ENCODE data around the gene SPAG9.
A peak's percentile ranks its signal among the peaks of the same experiment; 100 is the strongest.

SPAG9 gene, protein sequence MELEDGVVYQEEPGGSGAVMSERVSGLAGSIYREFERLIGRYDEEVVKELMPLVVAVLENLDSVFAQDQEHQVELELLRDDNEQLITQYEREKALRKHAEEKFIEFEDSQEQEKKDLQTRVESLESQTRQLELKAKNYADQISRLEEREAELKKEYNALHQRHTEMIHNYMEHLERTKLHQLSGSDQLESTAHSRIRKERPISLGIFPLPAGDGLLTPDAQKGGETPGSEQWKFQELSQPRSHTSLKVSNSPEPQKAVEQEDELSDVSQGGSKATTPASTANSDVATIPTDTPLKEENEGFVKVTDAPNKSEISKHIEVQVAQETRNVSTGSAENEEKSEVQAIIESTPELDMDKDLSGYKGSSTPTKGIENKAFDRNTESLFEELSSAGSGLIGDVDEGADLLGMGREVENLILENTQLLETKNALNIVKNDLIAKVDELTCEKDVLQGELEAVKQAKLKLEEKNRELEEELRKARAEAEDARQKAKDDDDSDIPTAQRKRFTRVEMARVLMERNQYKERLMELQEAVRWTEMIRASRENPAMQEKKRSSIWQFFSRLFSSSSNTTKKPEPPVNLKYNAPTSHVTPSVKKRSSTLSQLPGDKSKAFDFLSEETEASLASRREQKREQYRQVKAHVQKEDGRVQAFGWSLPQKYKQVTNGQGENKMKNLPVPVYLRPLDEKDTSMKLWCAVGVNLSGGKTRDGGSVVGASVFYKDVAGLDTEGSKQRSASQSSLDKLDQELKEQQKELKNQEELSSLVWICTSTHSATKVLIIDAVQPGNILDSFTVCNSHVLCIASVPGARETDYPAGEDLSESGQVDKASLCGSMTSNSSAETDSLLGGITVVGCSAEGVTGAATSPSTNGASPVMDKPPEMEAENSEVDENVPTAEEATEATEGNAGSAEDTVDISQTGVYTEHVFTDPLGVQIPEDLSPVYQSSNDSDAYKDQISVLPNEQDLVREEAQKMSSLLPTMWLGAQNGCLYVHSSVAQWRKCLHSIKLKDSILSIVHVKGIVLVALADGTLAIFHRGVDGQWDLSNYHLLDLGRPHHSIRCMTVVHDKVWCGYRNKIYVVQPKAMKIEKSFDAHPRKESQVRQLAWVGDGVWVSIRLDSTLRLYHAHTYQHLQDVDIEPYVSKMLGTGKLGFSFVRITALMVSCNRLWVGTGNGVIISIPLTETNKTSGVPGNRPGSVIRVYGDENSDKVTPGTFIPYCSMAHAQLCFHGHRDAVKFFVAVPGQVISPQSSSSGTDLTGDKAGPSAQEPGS (N-terminal part only)

DNA sequence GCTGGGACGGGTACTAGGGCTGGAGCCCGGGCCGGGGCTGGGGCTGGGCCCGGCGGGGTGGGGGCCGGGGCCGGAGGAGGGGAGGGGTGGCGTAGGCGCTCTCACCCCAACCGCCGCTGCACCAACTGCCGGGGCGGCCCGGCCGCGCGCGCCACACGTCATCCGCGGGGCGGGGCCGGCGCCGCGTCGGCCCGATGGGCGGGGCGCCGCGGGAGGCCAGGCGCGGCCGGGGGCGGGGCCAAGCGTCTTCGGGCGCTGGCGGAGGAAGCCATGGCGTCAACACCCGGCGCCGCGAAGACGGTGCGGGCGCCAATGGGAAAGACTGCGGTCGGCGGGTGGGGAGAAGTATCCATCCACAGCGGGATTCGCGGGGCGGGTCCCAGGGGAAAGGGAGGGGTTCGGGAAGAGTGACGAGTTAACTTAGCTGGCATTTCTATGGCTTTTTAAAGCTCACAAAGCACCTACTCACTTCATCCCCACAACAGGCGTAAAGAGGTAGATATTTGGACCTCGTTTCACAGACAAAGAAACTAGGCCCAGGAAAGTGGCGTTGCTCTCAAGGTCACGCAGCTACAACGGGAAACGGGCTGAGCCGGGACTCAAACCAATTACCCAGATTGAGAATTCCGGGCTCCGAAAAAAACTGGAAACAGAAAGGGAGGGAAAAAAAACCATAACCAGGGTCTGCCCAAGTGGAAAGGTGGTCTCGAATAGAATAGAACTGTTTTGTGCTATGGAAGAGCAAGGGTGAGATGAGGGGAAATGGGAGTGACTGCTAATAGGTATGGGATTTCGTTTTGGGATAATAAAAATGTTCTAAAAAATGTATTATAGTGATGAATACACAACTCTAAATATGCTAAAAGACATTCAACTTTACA, at the start of gene SPAG9:
Gene SPAG9 (minus strand): TSS at position 130 of the 881 bp plus-strand sequence. CDS start 212 bp downstream, outside the sequence.
- no peak for FAIRE-seq

DNA sequence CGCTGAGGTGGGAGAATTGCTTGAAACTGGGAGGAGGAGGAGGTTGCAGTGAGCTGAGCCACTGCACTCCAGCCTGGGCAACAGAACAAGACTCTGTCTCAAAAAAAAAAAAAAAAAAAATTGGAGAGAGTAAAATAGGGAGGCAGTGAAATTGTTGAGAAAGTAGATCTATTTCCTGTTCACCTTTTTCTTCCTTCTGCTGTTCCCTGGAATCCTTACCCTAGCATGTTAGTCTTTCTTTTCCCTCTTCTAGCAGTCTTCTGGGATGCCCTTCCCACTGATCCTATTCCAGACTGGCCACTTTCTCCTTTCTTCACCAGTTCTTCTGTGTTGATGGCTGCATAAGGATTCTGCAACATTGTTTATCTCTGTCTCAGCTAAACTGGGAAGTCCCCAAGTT, 48.7 kb upstream of the SPAG9 start:
- FAIRE-seq = no peak

DNA sequence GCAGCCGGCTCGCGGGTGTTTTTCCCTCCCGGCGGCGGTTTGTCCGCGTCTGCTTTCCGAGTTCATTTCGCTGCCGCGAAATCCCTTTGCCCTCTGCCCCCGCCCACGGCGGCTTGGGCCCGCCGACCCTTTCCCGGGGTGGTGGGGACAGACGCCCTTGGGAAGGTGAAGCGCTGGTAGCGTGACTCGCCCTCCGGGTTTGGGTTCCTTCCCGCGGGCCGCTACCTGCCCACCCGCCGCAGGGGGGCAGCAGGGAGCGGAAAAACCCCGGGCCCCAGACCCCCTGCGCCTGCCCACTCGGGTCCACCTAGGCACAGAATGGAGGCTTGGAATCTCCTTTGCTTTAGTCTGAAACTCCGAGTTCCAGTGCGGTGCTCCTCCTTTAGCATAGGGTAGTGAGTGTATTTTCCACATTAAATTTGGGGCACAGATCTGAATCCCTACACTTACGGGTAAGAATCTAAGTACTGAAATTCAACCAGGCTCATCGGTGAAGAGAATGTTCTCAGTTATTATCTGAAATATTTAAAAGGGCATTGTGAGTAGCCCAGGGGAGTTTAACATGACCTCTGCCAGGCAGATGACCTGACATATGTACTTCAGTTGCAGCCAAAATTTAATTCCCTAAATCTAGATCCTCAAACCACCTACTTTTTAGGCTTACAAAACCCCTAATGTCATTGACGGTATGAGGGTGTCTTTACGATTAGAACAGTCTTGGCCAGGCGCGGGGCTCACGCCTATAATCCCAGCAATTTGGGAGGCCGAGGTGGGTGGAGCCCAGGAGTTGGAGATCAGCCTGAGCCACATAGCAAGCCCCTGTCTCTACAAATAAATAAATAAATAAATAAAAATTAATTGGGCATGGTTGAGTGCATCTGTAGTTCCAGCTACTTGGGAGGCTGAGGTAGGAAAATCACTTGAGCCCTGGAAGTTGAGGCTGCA, 46.6 kb upstream of the SPAG9 start:
- FAIRE-seq = no peak

DNA sequence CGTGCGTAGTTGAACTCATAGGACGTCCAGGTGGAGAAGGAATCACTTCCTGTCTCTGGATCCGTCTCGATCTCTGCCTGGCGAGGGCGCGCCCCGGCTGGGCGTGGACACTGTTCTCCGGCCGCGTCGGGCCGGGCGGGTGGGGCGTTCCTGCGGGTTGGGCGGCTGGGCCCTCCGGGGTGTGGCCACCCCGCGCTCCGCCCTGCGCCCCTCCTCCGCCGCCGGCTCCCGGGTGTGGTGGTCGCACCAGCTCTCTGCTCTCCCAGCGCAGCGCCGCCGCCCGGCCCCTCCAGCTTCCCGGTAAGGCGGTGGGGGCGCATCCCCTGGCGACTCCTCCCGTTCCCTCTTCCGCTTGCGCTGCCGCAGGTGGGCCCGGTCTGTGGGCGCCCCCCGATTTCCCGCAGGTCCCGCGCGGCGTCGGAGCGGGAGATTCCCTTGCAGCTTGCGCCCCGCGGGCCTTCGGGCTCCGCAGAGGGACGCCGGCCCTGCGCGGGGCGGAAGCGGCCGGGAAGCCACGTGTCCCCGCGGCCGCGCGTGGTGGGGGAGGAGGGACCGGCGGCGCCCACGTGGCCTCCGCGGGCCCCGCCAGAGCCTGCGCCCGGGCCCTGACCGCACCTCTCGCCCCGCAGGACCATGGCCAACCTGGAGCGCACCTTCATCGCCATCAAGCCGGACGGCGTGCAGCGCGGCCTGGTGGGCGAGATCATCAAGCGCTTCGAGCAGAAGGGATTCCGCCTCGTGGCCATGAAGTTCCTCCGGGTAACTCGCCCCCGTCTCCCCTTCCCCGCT, 45.7 kb upstream of the SPAG9 start, which contains the start of gene NME2:
Gene NME2 (plus strand): TSS at position 214 of the 789 bp plus-strand sequence. CDS start 420 bp downstream, at position 634.
- no peak for FAIRE-seq

DNA sequence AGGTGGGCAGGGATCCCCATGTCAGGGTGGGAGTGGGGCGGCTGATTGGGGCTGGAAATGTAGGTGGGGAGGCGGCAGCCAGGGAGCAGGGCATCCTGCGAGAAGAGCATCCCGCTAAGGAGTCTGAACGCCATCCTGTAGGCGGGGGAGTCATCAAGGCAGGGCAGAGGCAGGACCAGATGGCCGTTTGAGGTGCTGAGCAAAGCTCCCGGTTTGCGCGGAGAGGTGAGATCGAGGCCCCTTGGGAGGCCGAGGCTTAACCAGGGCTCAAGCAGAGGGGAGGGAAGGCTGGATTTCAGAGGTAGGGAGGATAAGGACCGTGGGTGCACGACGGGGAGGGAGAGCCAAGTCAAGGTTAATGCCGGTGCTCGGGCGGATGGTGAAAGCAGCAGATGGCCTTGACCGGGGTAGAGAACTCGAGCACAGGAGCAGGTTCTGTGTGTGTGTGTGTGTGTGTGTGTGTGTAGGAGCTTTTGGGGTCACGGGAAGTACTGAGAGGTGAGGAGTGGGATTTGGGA, 45.1 kb upstream of the SPAG9 start:
- no peak for FAIRE-seq

DNA sequence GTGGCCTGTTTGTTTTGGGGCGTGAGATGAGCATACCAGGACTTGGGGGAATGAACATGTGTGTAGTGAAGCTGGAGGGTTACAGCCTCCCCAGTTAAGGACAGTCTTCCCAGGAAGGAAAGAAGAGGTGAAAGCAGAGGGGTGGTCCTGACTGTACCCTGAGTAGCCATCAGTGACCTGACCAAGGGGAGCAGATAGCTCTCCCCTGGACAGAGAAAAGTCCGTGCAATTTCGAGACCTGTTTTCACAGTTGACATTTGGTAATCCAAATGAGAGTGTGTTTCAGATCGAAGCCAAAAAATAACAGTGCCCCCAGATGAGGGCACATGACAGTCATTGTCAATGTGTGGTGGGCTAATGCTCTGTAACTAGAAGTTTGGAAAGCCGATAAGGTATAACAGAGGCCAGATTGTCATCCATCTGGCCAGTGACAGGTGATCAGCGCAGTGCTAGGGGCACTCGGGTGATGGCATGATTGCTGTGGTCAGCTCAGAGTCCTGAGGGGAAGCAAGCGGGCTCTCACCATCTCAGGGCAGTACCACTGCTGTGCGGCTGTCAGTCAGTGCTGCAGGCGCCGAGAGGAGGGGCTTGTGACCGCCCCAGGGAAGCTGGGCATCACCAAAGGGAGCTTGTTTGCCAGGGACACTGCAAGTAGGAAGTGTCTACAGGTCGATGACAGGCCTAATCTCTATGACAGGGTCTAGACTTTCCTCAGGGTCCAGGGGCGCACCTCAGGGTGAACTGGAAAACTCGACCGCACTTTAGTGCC, 44.4 kb upstream of the SPAG9 start:
- FAIRE-seq = no peak

DNA sequence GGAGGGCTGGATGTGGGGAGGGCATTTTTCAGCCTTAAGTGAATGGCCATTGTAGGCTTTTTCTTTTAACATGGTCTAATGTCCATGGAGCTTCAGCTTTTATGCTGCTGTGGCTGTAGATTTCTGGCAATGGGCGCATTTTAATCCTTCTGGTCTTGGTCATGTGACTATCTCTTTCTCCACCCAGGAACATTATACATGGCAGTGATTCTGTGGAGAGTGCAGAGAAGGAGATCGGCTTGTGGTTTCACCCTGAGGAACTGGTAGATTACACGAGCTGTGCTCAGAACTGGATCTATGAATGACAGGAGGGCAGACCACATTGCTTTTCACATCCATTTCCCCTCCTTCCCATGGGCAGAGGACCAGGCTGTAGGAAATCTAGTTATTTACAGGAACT, 40.9 kb upstream of the SPAG9 start:
- no peak for FAIRE-seq

DNA sequence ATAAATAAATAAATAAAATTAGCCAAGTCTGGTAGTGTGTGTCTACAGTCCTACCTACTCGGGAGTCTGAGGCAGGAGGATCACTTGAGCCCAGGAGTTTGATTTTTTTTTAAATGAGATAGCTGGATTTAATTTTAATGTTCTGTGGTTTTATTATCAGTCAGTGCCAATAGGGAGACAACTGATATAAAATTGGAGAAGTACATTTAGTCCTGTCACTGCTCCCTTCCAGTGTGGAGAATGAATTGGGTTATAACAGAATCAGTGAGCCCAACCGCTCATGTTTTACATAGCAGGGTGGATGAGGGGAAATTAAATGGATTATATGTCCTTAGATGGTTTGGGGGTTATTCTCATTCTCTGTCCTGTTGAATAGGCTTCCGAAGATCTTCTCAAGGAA, 38.9 kb upstream of the SPAG9 start:
- FAIRE-seq = no peak

DNA sequence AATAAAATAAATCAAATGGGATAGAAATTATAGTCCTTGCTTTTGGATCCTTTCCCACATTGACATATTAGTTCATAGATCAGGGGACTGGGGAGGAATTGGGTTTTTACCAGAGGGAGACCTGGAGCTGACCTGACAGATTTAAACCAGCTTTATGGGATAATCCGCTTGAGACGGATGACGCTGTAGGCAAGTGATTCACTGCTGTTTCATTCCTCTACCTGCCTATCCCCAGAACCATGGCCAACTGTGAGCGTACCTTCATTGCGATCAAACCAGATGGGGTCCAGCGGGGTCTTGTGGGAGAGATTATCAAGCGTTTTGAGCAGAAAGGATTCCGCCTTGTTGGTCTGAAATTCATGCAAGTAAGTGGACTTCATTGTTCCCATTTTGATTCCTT, 34.7 kb upstream of the SPAG9 start:
- no peak for FAIRE-seq

DNA sequence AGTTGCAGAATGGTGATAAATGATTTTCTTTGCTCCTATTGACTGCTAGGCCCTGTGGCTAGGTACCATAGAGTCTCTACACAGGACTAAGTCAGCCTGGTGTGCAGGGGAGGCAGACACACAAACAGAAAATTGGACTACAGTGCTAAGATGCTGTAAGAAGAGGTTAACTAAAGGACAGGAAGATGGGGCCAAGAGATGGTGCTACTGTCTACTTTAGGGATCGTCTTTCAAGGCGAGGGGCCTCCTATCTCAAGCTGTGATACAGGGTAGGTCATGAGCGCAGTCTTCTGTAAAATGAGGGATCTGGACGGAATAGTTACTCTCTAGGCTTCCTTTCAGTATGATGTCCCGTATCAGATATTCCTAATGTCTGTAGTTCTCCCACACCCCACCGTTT, 33.5 kb upstream of the SPAG9 start:
- FAIRE-seq = no peak

DNA sequence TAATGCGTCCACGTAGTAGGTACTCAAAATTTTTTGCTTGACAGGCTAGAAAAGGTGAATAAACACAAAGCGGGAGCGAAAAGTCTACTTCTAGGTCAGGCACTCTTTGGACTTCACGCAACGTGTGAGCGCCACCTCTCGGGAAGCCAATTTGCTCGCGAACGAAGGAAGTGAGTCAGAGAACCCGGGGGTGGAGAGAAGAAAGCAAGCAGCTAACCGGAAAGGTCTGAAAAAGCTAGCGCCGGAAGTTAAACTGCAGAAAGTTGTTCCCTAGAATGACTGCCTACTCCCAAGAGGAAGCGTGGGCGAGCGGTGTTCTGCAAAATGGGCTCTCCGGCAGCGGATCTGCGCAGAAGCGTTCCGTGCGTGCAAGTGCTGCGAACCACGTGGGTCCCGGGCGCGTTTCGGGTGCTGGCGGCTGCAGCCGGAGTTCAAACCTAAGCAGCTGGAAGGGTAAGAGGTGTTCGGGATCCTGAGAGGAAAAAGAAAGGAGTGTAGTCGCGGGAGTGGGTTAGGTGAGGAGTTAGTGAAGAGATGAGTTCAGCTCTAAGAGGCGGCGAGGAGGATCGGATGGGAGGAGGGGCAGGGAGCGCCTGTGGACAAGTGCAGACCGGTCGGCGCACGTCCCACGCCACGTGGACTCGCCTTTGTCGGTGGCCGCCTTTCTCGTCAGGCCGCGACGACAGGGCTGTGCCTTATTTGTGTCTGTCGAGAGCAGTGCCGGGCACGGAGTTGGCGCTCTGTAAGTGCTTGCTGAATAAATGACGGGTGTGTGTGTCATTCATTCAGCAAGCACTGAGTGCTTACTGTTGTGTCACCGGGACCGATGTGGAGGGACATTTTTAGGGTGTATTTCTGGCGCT, 32.8 kb upstream of the SPAG9 start, which contains the start of gene NME1:
Gene NME1 (plus strand): TSS at position 350 of the 863 bp plus-strand sequence. CDS start 2,096 bp downstream, outside the sequence.
- FAIRE-seq = peak; percentile 85

DNA sequence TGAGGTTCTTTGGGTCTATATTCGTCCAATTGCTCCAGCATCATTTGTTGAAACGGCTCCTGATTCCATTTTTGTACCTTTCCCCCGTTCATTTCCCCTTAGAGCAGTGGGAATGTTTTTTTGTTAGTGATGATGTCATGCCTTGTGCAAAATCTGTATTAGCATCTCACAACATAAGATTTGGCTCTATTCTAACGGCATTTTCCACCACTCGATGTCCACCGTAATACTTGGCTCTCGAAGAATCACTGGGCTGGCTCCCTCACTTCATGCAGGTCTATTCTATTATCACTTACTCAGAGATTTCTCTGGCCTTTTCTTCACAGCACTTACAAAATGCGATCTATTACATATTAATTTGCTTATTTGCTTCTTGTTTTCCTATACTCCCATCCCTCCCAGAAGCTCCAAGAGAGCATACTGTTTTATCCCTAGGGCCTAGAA, 32.1 kb upstream of the SPAG9 start:
- no peak for FAIRE-seq

DNA sequence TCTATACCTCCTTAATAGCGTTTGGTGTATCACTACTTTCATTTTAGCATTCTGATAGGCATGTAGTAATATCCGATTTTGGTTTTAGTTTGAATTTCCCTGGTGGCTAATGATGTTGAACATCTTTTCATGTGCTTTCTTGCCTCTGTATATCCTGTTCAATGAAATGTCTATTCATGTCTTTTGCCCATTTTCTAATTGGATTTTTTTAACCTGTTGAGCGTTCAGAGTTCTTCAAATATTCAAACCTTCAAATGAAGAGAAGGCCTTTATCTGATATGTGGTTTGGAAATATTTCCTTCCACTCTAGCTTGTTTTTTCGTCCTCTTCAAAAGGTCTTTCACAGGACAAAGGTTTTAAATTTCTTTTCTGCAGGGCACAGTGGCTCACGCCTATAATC, 30.3 kb upstream of the SPAG9 start:
- FAIRE-seq = no peak

DNA sequence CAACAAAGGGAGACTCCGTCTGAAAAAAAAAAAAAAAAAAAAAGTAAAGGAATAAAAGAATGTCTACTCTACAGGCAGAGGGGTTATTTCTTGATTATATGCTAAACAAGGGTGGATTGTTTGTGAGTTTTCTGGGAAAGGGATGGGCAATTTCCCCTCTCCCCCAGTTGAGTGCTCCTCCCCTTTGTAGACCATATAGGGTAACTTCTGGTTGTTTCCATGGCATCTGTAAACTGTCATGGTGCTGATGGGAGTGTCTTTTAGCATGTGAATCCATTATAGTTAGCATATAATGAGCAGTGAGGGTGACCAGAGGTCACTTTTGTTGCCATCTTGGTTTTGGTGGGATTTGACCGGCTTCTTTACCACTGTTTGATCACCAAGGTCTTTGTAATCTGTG, 28.5 kb upstream of the SPAG9 start:
- FAIRE-seq = no peak

DNA sequence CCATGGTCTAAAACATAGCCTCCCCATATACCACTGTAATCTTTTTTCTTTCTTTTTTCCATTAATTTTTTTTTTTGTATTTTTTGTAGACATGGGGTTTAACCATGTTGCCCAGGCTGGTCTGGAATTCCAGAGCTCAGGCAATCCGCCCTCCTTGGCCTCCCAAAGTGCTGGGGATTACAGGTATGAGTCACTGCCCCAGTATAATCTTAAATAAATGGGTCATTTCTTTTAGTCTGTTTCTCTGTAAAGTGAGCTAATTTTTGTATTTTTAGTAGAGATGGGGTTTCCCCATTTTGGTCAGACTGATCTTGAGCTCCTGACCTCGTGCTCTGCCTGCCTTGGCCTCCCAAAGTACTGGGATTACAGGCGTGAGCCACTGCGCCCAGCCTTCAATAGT, 27.0 kb upstream of the SPAG9 start:
- FAIRE-seq = no peak

DNA sequence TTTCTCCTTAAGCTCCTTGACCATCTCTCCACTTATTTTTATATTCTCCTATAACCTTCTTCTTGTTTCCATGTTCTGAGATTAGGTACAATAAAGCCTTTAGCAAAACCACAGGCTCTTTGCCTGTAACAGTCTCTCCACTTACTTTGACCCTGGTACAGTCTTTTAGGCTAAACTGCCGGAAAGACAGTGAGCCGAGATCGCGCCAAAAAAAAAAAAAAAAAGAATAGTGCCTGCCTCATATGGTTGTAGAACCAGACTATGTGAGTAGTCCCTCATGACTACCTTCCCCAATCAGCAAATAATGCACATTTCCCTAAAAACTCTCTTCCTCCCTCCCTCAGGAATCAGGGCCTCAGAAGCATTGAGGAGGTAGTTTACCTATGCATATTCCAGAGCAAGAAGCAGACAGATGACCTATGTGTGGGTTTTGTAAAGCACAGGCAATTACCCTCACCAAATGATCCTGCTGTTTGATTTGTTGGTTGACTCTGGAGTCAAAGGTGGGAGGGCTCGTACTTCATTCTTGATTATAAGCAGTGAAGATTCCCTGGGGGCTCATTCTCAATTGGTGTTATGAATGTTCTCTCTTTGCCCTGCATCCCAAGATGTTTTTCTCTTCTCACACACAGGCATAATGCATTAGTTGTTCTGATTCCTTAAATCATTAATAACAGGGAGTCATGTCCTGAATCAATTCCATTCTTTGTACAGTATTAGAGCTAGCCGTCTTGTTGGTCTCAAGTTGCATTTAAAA, 23.8 kb upstream of the SPAG9 start:
- no peak for FAIRE-seq

DNA sequence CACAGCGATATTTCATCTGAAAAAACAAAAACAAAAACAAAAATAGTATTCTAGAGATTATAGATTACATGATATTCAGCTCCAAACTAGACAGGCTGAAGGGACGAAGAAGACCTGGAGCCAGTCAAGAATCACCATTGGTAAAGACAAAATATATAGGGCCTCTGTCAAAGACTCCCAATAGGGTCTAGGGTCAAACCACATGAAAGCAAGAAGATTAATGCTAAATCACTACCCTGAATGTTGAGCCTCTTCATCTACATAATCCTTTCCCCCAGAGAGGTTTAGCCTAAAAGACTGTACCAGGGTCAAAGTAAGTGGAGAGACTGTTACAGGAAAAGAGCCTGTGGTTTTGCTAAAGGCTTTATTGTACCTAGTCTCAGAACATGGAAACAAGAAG, 21.9 kb upstream of the SPAG9 start:
- FAIRE-seq = no peak
